GM13977 (cell line): Measurements from ENCODE around the gene SERPINI2.

Experiments used
- DNase-seq: peaks from one replicate; pipeline ENCODE4 v3.0.0; 2012; ENCODE audit warnings: low spot score
- CTCF ChIP-seq: IDR thresholded peaks from 2 replicates; pipeline ENCODE4 v1.5.1; 2012; ENCODE audit warnings: mild to moderate bottlenecking, control low read depth; ENCODE audit not compliant: insufficient read depth; ENCODE audit errors: extremely low read depth, missing control alignments
- in situ Hi-C: fragments of 300-500 bp; cut with MboI; formaldehyde crosslinking; loops from one replicate; pipeline ENCODE4 v1.12.0; 2022; ENCODE audit warnings: low sequenced_read_pairs, low pct_unique_long_range_greater_than_20kb, mixed read lengths, inconsistent platforms; ENCODE audit not compliant: unreplicated experiment

Gene SERPINI2

DNA sequence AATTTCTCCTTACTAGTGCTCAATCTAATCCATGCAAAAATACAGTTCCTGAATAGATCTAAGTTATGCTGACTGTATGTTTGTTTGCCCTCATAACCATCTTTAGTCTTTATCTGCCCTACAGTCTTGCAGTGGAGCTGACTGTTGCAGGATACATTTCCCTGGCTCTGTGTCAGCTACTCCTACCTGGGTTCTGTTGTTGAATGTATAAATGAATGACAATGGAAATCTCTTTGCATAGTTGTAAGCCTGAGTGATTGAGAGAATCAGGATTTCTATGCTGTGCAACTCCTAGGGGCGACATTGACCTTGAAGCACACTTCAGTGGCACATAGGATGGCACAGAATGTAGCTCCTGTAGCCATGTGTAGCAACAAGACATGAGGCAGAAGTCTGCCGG lies 77.8 kb downstream of the SERPINI2 start:
- in situ Hi-C loops, result loop anchor here (25.0 kb wide), 1 partner anchor 491 kb away; no protein-coding TSS in a partner anchor

GRCh38 chr3:167394003-167394402 lies 79.8 kb downstream of the SERPINI2 start:
- no peak for DNase-seq
- TF ChIP-seq CTCF, result no peak
- in situ Hi-C loops, result loop anchor here (25.0 kb wide), 1 partner anchor 493 kb away; no protein-coding TSS in a partner anchor

More for the DNA sequence above, 77.8 kb downstream of the SERPINI2 start:
- DNase-seq, result no peak
- no peak for TF ChIP-seq CTCF
